ENCODE measurements around the gene TMEM221. TPM values are rescaled to one million over a fixed set of nuclear protein-coding genes. Genes with fewer than 3 reads are reported as not detected.
A peak's percentile ranks its signal among the peaks of the same experiment; 100 is the strongest.

Gene TMEM221
- total and polyA plus RNA-seq, 10 donors = 0.03 to 0.20 TPM; not detected in 8

DNA sequence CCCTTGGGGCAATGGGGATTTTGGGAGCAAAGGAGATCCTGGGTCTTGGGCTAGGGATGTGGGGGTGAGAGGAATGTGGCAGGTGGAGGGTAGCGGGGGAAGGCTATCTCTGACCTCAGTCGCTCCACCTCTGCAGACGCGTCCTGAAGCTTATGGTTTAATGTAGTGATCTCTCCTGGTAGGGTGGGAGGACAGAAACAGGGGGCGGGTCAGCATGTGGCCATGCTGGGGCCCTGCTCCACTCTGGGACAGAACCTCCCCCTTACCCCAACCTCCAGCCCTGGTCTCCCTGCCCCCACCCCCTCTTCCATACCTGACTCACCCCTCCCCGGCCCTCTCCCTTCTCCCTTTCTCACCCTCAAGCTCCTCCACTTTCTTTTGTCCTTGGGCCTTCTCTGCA lies 44.5 kb downstream of the TMEM221 start:
- Histone ChIP-seq H3K9me3 (no peaks in the 10 kb centered on the region), H3K27me3 (replicated peaks in 1 of 7) (no peaks in the 10 kb centered on the region), H3K36me3 (peaks cover 0 to 48% (median 26%) of the 10 kb centered on the region in 6 donors), H3K4me1 (peaks cover 25 to 81% (median 55%) of the 10 kb centered on the region in 6 donors), H3K27ac (peak overlapping the region; percentile 36 to 97 (median 94)), H3K4me3 (peak overlapping the region; percentile 60 to 80 (median 70))
- TF ChIP-seq CTCF (IDR thresholded peaks at IDR 0.05 in 8 of 11, conservative IDR thresholded peaks at IDR 0.05 in 3 of 11) = no peak
- TF ChIP-seq POLR2AphosphoS5 (IDR thresholded peaks at IDR 0.05) = no peak
- TF ChIP-seq POLR2A (IDR thresholded peaks at IDR 0.05) = no peak
- WGBS, 5 donors = 22 to 48% (median 41%) methylated on average over 6 of the region's 6 CpGs
- no peak for DNase-seq
- intact Hi-C loops (cut with DNase I; ENCODE audit: low total_unique reads) = no loop called here

DNA sequence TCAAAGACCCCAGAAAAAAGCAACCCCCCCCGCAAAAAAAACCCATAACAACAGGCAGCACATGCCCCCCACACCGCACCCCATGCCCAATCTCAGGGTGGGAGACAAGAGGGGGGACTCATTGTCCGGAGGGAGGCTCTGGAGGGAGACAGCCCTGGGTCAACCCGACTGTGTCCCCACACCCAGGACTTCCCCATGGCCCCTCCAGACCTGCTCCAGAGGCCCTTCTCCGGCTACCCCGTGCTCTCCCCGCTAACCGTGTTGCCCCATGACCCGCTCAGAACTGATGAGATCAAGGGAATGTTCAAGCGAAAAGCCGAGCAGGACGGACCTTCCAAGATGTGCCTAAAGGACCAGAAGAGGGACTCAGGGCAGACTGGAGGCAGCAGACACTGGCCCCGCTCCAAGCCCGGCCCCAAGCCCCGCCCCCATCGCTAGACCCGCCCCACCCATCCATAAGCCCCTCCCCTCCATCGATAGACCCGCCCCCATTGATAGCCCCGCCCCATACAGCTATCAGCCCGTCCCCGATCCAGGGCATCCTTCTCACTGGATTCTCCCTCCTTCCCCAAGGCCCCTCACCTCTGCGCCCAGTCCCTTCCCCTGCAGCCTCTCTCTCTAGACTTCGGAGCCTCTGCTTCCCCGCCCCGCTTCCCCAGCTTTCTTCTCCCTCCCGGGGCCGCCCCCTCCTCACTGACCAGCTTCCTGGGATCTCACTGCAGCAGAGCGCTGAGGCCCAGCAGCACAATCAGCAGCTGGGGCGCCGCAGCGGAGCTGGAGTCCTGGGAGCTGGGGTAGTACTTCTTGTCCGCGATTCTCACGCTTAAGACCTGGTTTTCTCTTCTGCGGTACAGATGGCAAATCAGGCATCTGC lies 45.2 kb downstream of the TMEM221 start:
- no peaks in the 10 kb centered on the region for H3K27me3 ChIP-seq (replicated peaks in 1 of 7)
- WGBS, 5 donors = 60 to 68% (median 61%) methylated on average over 34 to 35 of the region's 36 CpGs
- H3K27ac ChIP-seq = peak overlapping the region in 6 of 8 donors; percentile 92 to 97 (median 94)
- no peak for DNase-seq
- TF ChIP-seq CTCF (IDR thresholded peaks at IDR 0.05 in 8 of 11, conservative IDR thresholded peaks at IDR 0.05 in 3 of 11) = no peak
- no peak for TF ChIP-seq POLR2A (IDR thresholded peaks at IDR 0.05)
- TF ChIP-seq POLR2AphosphoS5 (IDR thresholded peaks at IDR 0.05) = no peak
- peaks cover 21 to 73% (median 49%) of the 10 kb centered on the region in 6 donors for H3K4me1 ChIP-seq
- H3K9me3 ChIP-seq = no peaks in the 10 kb centered on the region
- H3K36me3 ChIP-seq = peaks cover 0 to 56% (median 29%) of the 10 kb centered on the region in 6 donors
- intact Hi-C loops (cut with DNase I; ENCODE audit: low total_unique reads) = no loop called here
- H3K4me3 ChIP-seq = peak overlapping the region; percentile 60 to 80 (median 70)

DNA sequence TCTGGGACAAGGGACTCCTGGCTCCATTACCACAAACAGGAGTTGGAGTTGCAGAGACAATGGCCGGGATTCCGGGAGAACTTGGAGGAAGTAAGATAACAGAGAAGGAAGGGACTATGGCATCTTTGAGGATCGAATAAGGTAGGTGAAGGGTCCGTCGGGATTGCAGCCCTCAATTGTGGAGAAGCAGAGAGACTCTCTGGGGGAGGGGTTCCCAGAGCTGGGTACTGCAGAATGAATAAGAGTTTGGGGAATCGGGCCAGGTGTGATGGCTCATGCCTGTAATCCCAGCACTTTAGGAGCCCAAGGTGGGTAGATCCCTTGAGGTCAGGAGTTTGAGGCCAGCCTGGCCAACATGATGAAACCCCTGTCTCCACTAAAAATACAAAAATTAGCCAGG lies 46.8 kb downstream of the TMEM221 start:
- TF ChIP-seq POLR2AphosphoS5 (IDR thresholded peaks at IDR 0.05) = no peak
- TF ChIP-seq POLR2A (IDR thresholded peaks at IDR 0.05) = no peak
- no peak for TF ChIP-seq CTCF (IDR thresholded peaks at IDR 0.05 in 8 of 11, conservative IDR thresholded peaks at IDR 0.05 in 3 of 11)
- intact Hi-C loops (cut with DNase I; ENCODE audit: low total_unique reads) = no loop called here
- Histone ChIP-seq H3K9me3 (no peaks in the 10 kb centered on the region), H3K4me1 (peaks cover 14 to 57% (median 33%) of the 10 kb centered on the region in 6 donors), H3K27ac (peak overlapping the region in 2 of 8 donors; percentile 21 to 28), H3K27me3 (replicated peaks in 1 of 7) (no peaks in the 10 kb centered on the region), H3K36me3 (peaks cover 0 to 71% (median 29%) of the 10 kb centered on the region in 6 donors), H3K4me3 (no peak overlapping the region)
- no peak for DNase-seq
- WGBS, 5 donors = 74 to 93% (median 80%) methylated on average over 6 of the region's 6 CpGs

- Histone ChIP-seq H3K36me3 (peaks cover 0 to 71% (median 29%) of the 10 kb centered on the region in 6 donors), H3K4me3 (no peak overlapping the region), H3K9me3 (no peaks in the 10 kb centered on the region), H3K27ac (peak overlapping the region in 2 of 8 donors; percentile 11 to 50), H3K4me1 (peaks cover 17 to 48% (median 27%) of the 10 kb centered on the region in 6 donors), H3K27me3 (replicated peaks in 1 of 7) (no peaks in the 10 kb centered on the region)
- TF ChIP-seq POLR2A (IDR thresholded peaks at IDR 0.05) = no peak
- TF ChIP-seq POLR2AphosphoS5 (IDR thresholded peaks at IDR 0.05) = no peak
- no peak for TF ChIP-seq CTCF (IDR thresholded peaks at IDR 0.05 in 8 of 11, conservative IDR thresholded peaks at IDR 0.05 in 3 of 11)
- intact Hi-C loops (cut with DNase I; ENCODE audit: low total_unique reads) = loop anchor here (5.0 kb wide), 1 partner anchor 68 kb away; no protein-coding TSS in a partner anchor
- no peak for DNase-seq
- 41 to 72% (median 60%) methylated on average over 8 of the region's 8 CpGs for WGBS, 5 donors
Measured at GRCh38 chr19:17398902-17399527, 49.5 kb downstream of the TMEM221 start.

Measured in spleen (tissue), 11 donors.